K562 (cell line): ENCODE measurements around the gene STON2. TPM values are rescaled to one million over a fixed set of nuclear protein-coding genes. Genes with fewer than 3 reads are reported as not detected.

Experiments
- NFATC3 ChIP-seq: fragments of 450-650 bp; IDR thresholded peaks from 2 replicates; pipeline ENCODE4 v1.6.1; 2017; ENCODE audit warnings: mild to moderate bottlenecking
- NFRKB ChIP-seq: fragments of 450-650 bp; IDR thresholded peaks from 2 replicates; pipeline ENCODE4 v1.6.1; 2016; ENCODE audit warnings: low read depth
- SUPT5H ChIP-seq: fragments of 450-650 bp; IDR thresholded peaks from 2 replicates; pipeline ENCODE4 v1.6.1; 2016
- ZFP91 ChIP-seq: sonication (generic); formaldehyde crosslinking; IDR thresholded peaks from 2 replicates; pipeline ENCODE4 v1.8.0; 2022; ENCODE audit warnings: mild to moderate bottlenecking, missing genetic modification reagents
- ZMIZ1 ChIP-seq, 2 experiments: fragments of 150-350 bp in 1 of 2; IDR thresholded peaks; 2 replicates each; pipeline ENCODE4 v1.6.1; 2012 to 2016; ENCODE audit warnings: low read depth in 2 of 2, low read length in 2 of 2, mild to moderate bottlenecking in 1 of 2, moderate library complexity in 1 of 2
- ZNF146 ChIP-seq: IDR thresholded peaks from one replicate; pipeline ENCODE4 v1.6.1; 2018; ENCODE audit warnings: missing compliant biosample characterization; ENCODE audit not compliant: unreplicated experiment
- ZNF444 ChIP-seq: fragments of 250-450 bp; sonication (Bioruptor Pico); IDR thresholded peaks from 2 replicates; pipeline ENCODE4 v1.4.0; 2020; ENCODE audit warnings: mild to moderate bottlenecking, moderate library complexity
- polyA plus RNA-seq, 8 experiments: library from polyadenylated mRNA; depleted of rRNA in 4 of 8; stranded (reverse) in 5 of 8; unstranded in 3 of 8; fragments of >200 nt; fragmentation: Nextera tagmentation in 2 of 8; fragmentation: Illumina TruSeq in 1 of 8; extraction: Ambion mirVana in 2 of 8; extraction: Trizol in 1 of 8; gene quantifications; 2 replicates each; pipeline versions ENCODE4 v1.2.1 to v1.2.3, GENCODE V29; 2011 to 2014; ENCODE audit warnings: inconsistent platforms in 1 of 8, missing spikeins in 1 of 8
- total RNA-seq, 7 experiments: library from RNA; depleted of rRNA in 6 of 7; stranded (reverse); fragments of >200 nt in 6 of 7; fragmentation: Illumina TruSeq in 2 of 7; extraction: Trizol in 2 of 7; gene quantifications; 2 replicates each; pipeline versions ENCODE4 v1.2.1 to v1.2.3, GENCODE V29; 2011 to 2021; ENCODE audit warnings: low replicate concordance in 1 of 7

Gene STON2
- total and polyA plus RNA-seq, 9 of the 15 experiments (the other 6 are each of a cell fraction or from before 2014, with no cell fraction given) = 7.8 to 99.3 (median 53.5) TPM

GRCh38 chr14:81219210-81219758 lies 180.8 kb downstream of the STON2 start (continued):
- TF ChIP-seq ZMIZ1 (IDR thresholded peaks at IDR 0.05; ENCODE audit: low read depth in 2 of 2, low read length in 2 of 2) (no peak), ZFP91 (no peak), SUPT5H (peak; percentile 60), ZNF146 (CRISPR knock-in tag) (no peak), NFATC3 (no peak), NFRKB (peak; percentile 88), ZNF444 (no peak)
